ENCODE results near the gene C3orf20. TPM values are rescaled to one million over a fixed set of nuclear protein-coding genes. Genes with fewer than 3 reads are reported as not detected.

The C3orf20 gene
- total and polyA plus RNA-seq, 9 of the 15 experiments (the other 6 are each of a cell fraction or from before 2014, with no cell fraction given), result 0.04 TPM; not detected in 8

- Histone ChIP-seq H3K9ac (ENCODE audit: insufficient read depth in 1 of 2, low read depth in 2 of 2, low read length in 2 of 2) (no peak overlapping the region), H4K20me1 (replicated peaks; ENCODE audit: control insufficient read depth, insufficient read depth, low read length) (no peaks in the 10 kb centered on the region), H3K9me1 (ENCODE audit: control insufficient read depth, insufficient read depth, low read length) (no peaks in the 10 kb centered on the region), H3K4me1 (replicated peaks in 1 of 2; ENCODE audit: control insufficient read depth in 2 of 2, insufficient read depth in 2 of 2, low read length in 2 of 2) (no peaks in the 10 kb centered on the region), H3K79me2 (ENCODE audit: control insufficient read depth, insufficient read depth, low read length) (no peaks in the 10 kb centered on the region), H3K4me2 (ENCODE audit: insufficient read depth, low read length) (no peak overlapping the region), H3K27ac (ENCODE audit: extremely low read depth, low read depth, low read length) (no peak overlapping the region), H3K27me3 (ENCODE audit: control insufficient read depth in 2 of 2, insufficient read depth in 2 of 2, low read length in 2 of 2) (no peaks in the 10 kb centered on the region), H3K4me3 (no peak overlapping the region), H3K36me3 (ENCODE audit: control insufficient read depth, insufficient read depth, low read length) (peaks cover 96% of the 10 kb centered on the region), H2AFZ (ENCODE audit: low read depth, low read length) (no peak overlapping the region), H3K9me3 (replicated peaks; ENCODE audit: control insufficient read depth, insufficient read depth, low read depth, low read length) (no peaks in the 10 kb centered on the region)
- CTCF ChIA-PET (ENCODE audit: low intra/inter-chr PET ratio), result no interaction called here
- no peak for ATAC-seq
- no peak for DNase-seq (ENCODE audit: extremely low read depth in 1 of 4, low spot score in 3 of 4)
- POLR2A ChIA-PET, result interaction anchor here (0.6 to 5.6 kb wide), 2 partner anchors 11 to 402 kb away, joined by 3 to 60 read pairs; partner anchors contain the start of gene CCDC174
- in situ Hi-C loops (cut with MboI), result no loop called here
- no peak for FAIRE-seq
- no TSS peak for BruUV-seq (replicated peaks)
- intact Hi-C loops (cut with micrococcal nuclease), result no loop called here
- 86% methylated on average over 3 of the region's 3 CpGs for WGBS (ENCODE audit: insufficient coverage, low coverage, missing lambda C conversion rate)
- TF ChIP-seq FUS (optimal IDR thresholded peaks at IDR 0.05; ENCODE audit: low read depth, low read length) (no peak), CEBPG (CRISPR knock-in tag; IDR thresholded peaks at IDR 0.05) (no peak), CEBPG (tag; conservative IDR thresholded peaks at IDR 0.05 in 1 of 2, IDR thresholded peaks at IDR 0.05 in 1 of 2) (peak; percentile 53 to 77; a peak in 3 of 4 replicates), TGIF2 (CRISPR knock-in tag; IDR thresholded peaks at IDR 0.05) (no peak), ETS1 (conservative IDR thresholded peaks at IDR 0.05; ENCODE audit: control insufficient read depth, low read depth, low read length) (no peak), CEBPB (tag; IDR thresholded peaks at IDR 0.05) (peak; percentile 76), ZNF232 (CRISPR knock-in tag; IDR thresholded peaks at IDR 0.05) (no peak)
- TF ChIP-seq, protein P1, sequence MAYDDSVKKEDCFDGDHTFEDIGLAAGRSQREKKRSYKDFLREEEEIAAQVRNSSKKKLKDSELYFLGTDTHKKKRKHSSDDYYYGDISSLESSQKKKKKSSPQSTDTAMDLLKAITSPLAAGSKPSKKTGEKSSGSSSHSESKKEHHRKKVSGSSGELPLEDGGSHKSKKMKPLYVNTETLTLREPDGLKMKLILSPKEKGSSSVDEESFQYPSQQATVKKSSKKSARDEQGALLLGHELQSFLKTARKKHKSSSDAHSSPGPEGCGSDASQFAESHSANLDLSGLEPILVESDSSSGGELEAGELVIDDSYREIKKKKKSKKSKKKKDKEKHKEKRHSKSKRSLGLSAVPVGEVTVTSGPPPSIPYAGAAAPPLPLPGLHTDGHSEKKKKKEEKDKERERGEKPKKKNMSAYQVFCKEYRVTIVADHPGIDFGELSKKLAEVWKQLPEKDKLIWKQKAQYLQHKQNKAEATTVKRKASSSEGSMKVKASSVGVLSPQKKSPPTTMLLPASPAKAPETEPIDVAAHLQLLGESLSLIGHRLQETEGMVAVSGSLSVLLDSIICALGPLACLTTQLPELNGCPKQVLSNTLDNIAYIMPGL (CRISPR knock-in tag; IDR thresholded peaks at IDR 0.05), result no peak
- TF ChIP-seq, protein P2, sequence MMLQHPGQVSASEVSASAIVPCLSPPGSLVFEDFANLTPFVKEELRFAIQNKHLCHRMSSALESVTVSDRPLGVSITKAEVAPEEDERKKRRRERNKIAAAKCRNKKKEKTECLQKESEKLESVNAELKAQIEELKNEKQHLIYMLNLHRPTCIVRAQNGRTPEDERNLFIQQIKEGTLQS (IDR thresholded peaks at IDR 0.05), result peak; percentile 18; the same call in 1 of the 2 replicates
- TF ChIP-seq, protein P2 (CRISPR knock-in tag; conservative IDR thresholded peaks at IDR 0.05), result no peak
Measured at GRCh38 chr3:14664170-14664569, 10.8 kb upstream of the C3orf20 start.
